GM19468 (cell line): Measurements from ENCODE around the gene FGB.

ENCODE experiments used
- ATAC-seq: cut with Tn5 transposase; IDR thresholded peaks from one replicate; pipeline ENCODE4 v1.9.1; 2021; ENCODE audit warnings: mild to moderate bottlenecking, moderate library complexity, moderate number of reproducible peaks; ENCODE audit not compliant: unreplicated experiment; ENCODE audit errors: extremely low read depth

Gene FGB

GRCh38 chr4:154564311-154564710 lies 1.5 kb downstream of the FGB start:
- ATAC-seq = no peak

DNA sequence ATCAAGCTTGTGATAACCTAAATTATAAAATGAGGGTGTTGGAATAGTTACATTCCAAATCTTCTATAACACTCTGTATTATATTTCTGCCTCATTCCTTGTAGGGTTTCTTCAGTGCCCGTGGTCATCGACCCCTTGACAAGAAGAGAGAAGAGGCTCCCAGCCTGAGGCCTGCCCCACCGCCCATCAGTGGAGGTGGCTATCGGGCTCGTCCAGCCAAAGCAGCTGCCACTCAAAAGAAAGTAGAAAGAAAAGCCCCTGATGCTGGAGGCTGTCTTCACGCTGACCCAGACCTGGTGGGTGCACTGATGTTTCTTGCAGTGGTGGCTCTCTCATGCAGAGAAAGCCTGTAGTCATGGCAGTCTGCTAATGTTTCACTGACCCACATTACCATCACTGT lies 2.9 kb downstream of the FGB start:
- ATAC-seq = no peak

- no peak for ATAC-seq
These were observed 3.9 kb downstream of the FGB start for GRCh38 chr4:154566639-154567204.

DNA sequence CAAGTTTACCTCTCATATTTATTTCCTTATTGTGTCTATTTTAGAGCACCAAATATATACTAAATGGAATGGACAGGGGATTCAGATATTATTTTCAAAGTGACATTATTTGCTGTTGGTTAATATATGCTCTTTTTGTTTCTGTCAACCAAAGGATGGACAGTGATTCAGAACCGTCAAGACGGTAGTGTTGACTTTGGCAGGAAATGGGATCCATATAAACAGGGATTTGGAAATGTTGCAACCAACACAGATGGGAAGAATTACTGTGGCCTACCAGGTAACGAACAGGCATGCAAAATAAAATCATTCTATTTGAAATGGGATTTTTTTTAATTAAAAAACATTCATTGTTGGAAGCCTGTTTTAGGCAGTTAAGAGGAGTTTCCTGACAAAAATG lies 6.2 kb downstream of the FGB start:
- ATAC-seq = no peak

DNA sequence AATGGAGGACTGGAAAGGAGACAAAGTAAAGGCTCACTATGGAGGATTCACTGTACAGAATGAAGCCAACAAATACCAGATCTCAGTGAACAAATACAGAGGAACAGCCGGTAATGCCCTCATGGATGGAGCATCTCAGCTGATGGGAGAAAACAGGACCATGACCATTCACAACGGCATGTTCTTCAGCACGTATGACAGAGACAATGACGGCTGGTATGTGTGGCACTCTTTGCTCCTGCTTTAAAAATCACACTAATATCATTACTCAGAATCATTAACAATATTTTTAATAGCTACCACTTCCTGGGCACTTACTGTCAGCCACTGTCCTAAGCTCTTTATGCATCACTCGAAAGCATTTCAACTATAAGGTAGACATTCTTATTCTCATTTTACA lies 6.8 kb downstream of the FGB start:
- no peak for ATAC-seq

GRCh38 chr4:154573190-154573870 lies 10.5 kb downstream of the FGB start:
- no peak for ATAC-seq

GRCh38 chr4:154574311-154574710 lies 11.5 kb downstream of the FGB start:
- ATAC-seq = no peak

- no peak for ATAC-seq
These were observed 14.5 kb downstream of the FGB start for GRCh38 chr4:154577324-154577723.

GRCh38 chr4:154578919-154579318 lies 16.1 kb downstream of the FGB start:
- no peak for ATAC-seq

DNA sequence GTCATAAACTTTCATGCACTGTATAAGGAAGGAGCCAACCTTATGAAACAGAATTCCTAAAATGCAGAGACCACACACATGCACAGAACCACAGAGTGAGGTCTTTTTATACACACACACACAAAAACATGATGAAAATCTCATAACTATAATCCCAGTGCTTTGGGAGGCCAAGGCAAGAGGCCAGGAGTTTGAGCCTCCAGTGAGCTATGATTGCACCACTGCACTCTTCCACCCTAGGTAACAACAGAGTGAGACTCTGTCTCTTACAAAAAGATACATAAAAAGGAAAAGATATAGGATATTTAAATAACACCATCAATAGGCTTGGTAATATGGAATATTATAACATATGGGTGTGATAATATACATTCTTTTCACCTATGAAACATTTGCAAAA lies 17.1 kb downstream of the FGB start:
- ATAC-seq = no peak

- no peak for ATAC-seq
These were observed 19.9 kb downstream of the FGB start for GRCh38 chr4:154582723-154583122.

GRCh38 chr4:154583230-154583629 lies 20.4 kb downstream of the FGB start:
- ATAC-seq = no peak

DNA sequence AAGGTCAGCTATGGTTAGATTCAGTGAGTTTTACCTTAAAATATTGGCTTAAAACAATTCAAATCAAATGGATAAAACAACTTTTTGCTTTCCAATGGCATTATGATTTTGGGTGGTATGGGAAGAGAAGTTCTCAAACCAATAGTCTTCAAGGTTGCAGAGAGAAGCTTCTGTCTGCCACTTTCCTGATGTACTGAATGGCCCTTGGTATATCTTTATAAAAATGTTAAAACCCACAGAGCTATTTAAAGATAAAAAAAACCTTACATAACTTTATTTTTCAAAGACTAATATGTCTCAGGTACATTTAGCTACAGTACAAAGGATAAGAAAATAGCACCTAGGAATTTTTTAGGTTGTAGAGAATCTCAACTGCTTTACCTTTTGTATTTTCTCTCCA lies 20.9 kb downstream of the FGB start:
- ATAC-seq = no peak

DNA sequence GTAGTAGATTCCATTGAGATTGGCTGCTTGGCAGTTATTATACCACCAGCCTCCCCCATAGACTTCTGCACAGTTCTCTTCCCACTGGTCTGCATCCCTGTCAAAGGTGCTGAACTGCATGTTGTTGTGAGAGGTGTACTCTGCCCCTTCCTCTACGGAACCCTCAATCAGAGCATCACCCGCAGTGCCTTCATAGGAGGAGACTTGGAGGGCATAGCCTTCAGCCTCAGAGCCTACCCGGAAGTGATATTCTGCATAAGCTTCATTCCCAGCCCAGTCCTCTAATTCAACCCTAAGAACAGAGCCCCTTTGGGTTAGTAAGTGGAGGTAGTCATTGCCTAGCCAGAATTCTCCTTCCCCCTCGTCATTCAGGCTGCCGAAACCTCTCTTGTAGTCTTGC lies 21.4 kb downstream of the FGB start:
- no peak for ATAC-seq

DNA sequence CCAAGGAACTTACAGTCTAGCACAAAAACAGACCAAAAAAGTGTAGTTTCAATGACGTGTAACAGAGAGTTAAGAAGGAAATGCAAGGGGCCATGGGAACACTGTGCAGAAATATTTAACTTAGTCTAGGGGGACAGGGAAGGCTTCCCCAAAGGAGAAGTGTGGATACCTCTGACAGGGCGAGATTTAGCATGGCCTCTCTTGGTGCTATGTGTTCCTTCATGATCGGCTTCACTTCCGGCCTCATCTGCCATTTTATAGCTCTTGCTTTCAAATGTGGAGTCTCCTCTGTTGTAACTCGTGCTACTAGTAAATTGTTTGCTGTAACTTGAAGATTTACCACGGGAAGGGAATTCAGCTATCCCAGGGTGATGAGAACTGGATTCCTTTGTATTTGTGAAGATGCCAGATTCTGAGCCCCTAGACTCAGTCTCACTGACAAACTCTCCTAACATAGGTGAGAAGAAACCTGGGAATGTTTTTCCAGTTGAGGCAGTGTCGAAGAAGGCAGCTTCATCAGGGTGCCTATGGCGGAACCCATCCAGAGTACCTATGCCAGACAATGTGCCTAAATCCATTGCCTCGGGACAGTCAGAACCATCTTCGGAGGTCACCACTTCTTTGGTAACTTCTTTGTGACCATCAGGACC lies 22.7 kb downstream of the FGB start:
- no peak for ATAC-seq

GRCh38 chr4:154586296-154587033 lies 23.7 kb downstream of the FGB start:
- no peak for ATAC-seq

- ATAC-seq = no peak
These were observed 25.4 kb downstream of the FGB start for GRCh38 chr4:154588198-154588597.

- no peak for ATAC-seq
These were observed 26.7 kb downstream of the FGB start for GRCh38 chr4:154589296-154590197.

GRCh38 chr4:154590329-154591006 lies 27.7 kb downstream of the FGB start, which contains the start of gene FGA:
Gene FGA (minus strand): TSS chr4:154590742. CDS start chr4:154590687, 55 bp downstream.
- ATAC-seq = no peak
